HG03342 (cell line): ENCODE results near the gene IER3.

ENCODE experiments used
- ATAC-seq: cut with Tn5 transposase; IDR thresholded peaks from one replicate; pipeline ENCODE4 v1.9.1; 2021; ENCODE audit warnings: mild to moderate bottlenecking, moderate library complexity; ENCODE audit not compliant: unreplicated experiment

The IER3 gene

GRCh38 chr6:30749554-30750378 is 5.4 kb upstream of the IER3 start:
- no peak for ATAC-seq

- no peak for ATAC-seq
Observed at GRCh38 chr6:30748851-30749540, 4.6 kb upstream of the IER3 start.

- no peak for ATAC-seq
Observed at GRCh38 chr6:30747902-30748769, 3.8 kb upstream of the IER3 start.

- ATAC-seq: no peak
Observed at GRCh38 chr6:30747300-30747687, 2.9 kb upstream of the IER3 start.

GRCh38 chr6:30743099-30744053 is 971 bp downstream of the IER3 start:
- ATAC-seq: peak; percentile 3

GRCh38 chr6:30742316-30743098 is 1.8 kb downstream of the IER3 start, which contains the start of gene FLOT1:
Gene FLOT1 (minus strand): TSS chr6:30742687. CDS start chr6:30742189, 498 bp downstream.
- ATAC-seq: peak; percentile 56

GRCh38 chr6:30741789-30742315 is 2.5 kb downstream of the IER3 start:
- ATAC-seq: no peak

GRCh38 chr6:30741063-30741779 is 3.1 kb downstream of the IER3 start:
- ATAC-seq: no peak

GRCh38 chr6:30740540-30740870 is 3.8 kb downstream of the IER3 start:
- ATAC-seq: no peak

- no peak for ATAC-seq
Observed at GRCh38 chr6:30738532-30738931, 5.8 kb downstream of the IER3 start.

- ATAC-seq: peak; percentile 41
Observed at GRCh38 chr6:30735668-30736314, 8.6 kb downstream of the IER3 start.

- ATAC-seq: no peak
Observed at GRCh38 chr6:30732237-30732943, 12.0 kb downstream of the IER3 start.

GRCh38 chr6:30730601-30731435 is 13.5 kb downstream of the IER3 start:
- no peak for ATAC-seq

GRCh38 chr6:30727920-30728553 is 16.3 kb downstream of the IER3 start:
- no peak for ATAC-seq

- ATAC-seq: no peak
Observed at GRCh38 chr6:30726506-30727413, 17.6 kb downstream of the IER3 start.
